H1 (cell line): ENCODE data around the gene RBMS1.

Experiments used
- CTCF ChIP-seq, 3 experiments: IDR thresholded peaks; 1 replicate in 2 of 3; 2 replicates in 1 of 3; pipeline versions ENCODE4 v1.5.1 to v1.6.1; 2011; ENCODE audit warnings: low read length in 3 of 3, mild to moderate bottlenecking in 3 of 3, inconsistent platforms in 2 of 3, low read depth in 1 of 3, moderate library complexity in 1 of 3; ENCODE audit not compliant: insufficient read depth in 1 of 3; ENCODE audit errors: control extremely low read depth in 1 of 3
- EP300 ChIP-seq, 2 experiments: IDR thresholded peaks; 1 replicate in 1 of 2; 2 replicates in 1 of 2; pipeline ENCODE4 v1.6.1; 2011 to 2012; ENCODE audit warnings: low read depth in 2 of 2, low read length in 2 of 2, mild to moderate bottlenecking in 2 of 2, borderline replicate concordance in 1 of 2, inconsistent platforms in 1 of 2, moderate library complexity in 1 of 2
- POLR2AphosphoS5 ChIP-seq: IDR thresholded peaks from 2 replicates; pipeline ENCODE4 v1.6.1; 2011; ENCODE audit warnings: low read depth, low read length
- SIX5 ChIP-seq: IDR thresholded peaks from 2 replicates; pipeline ENCODE4 v1.6.1; 2011; ENCODE audit warnings: mild to moderate bottlenecking, low read depth, low read length
- TAF7 ChIP-seq: optimal IDR thresholded peaks from 2 replicates; pipeline ENCODE3; 2011; ENCODE audit warnings: low read depth, mild to moderate bottlenecking, inconsistent platforms, low read length, moderate library complexity, borderline replicate concordance

- TF ChIP-seq TAF7 (no peak), CTCF (IDR thresholded peaks at IDR 0.05; ENCODE audit: control extremely low read depth in 1 of 3, insufficient read depth in 1 of 3, low read depth in 1 of 3, low read length in 3 of 3) (no peak), POLR2AphosphoS5 (no peak), EP300 (IDR thresholded peaks at IDR 0.05; ENCODE audit: borderline replicate concordance in 1 of 2, low read depth in 2 of 2, low read length in 2 of 2) (no peak), SIX5 (no peak)
Measured at GRCh38 chr2:160463245-160463644, 30.4 kb downstream of the RBMS1 start.
